GM18951 (cell line): ENCODE measurements around the gene SPACA5B.
"Not testable (repeated sequence)": the region's sequence is repeated elsewhere in the genome, so short reads cannot be mapped to it uniquely, and the experiment has no call there.

Experiments
- POLR2A ChIP-seq: IDR thresholded peaks from 4 replicates; pipeline ENCODE4 v1.6.1; 2011; ENCODE audit warnings: mild to moderate bottlenecking; ENCODE audit not compliant: insufficient read length, insufficient read depth; ENCODE audit errors: extremely low read depth
- in situ Hi-C: fragments of 300-500 bp; cut with MboI; formaldehyde crosslinking; loops from one replicate; pipeline ENCODE4 v1.12.0; 2022; ENCODE audit warnings: low sequenced_read_pairs, mixed read lengths, inconsistent platforms; ENCODE audit not compliant: unreplicated experiment

Gene SPACA5B

GRCh38 chrX:48130326-48130725, at the start of gene SPACA5B:
SPACA5B (plus strand) TSS chrX:48130626; CDS start chrX:48130688, 62 bp downstream.
- in situ Hi-C loops: not testable (repeated sequence)

DNA sequence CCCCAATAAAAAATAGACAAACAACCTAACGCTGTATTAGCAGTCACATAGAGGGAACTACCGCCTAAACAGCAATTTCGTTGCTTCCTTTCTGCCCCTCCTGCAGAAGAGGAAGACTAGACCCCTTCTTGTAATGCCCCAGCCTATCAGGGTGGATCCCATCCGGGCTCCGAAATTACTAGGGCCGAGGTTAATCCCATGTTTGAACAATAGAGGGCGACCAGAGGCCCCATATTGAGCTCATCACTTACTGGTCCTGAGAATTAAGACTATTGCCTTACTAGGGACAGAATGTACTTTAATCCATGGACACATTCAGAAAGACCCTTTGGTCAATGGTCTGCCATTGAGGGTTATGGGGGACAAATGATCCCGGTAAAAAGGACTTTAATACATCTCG, 47.2 kb upstream of the SPACA5B start:
- in situ Hi-C loops: no loop called here

GRCh38 chrX:48083706-48084105, 46.7 kb upstream of the SPACA5B start:
- TF ChIP-seq POLR2A: no peak

More for the DNA sequence above, 47.2 kb upstream of the SPACA5B start:
- no peak for TF ChIP-seq POLR2A

DNA sequence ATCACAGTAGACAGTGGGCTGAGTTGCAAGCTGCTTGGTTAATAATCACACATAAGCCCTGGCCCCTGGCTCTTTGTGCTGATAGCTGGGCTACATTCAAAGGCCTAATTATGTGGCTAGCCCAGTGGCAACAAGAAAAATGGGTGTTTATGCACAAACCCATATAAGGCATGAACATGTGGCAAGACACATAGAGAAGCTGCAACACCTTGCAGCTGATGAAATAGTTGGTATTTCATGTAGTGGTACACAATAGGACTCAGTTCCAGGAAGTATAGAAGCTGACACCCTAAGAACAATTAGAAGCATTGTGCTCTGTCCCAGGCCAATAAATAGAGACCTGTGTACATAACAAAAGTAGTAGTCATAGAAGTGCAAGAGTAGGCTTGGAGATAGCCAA, 44.3 kb upstream of the SPACA5B start:
- TF ChIP-seq POLR2A: no peak
- in situ Hi-C loops: no loop called here

More at GRCh38 chrX:48083706-48084105, 46.7 kb upstream of the SPACA5B start:
- in situ Hi-C loops: no loop called here

GRCh38 chrX:48090123-48090522, 40.3 kb upstream of the SPACA5B start:
- in situ Hi-C loops: no loop called here

GRCh38 chrX:48092558-48092957, 37.9 kb upstream of the SPACA5B start:
- in situ Hi-C loops: not testable (repeated sequence)

More at GRCh38 chrX:48090123-48090522, 40.3 kb upstream of the SPACA5B start:
- TF ChIP-seq POLR2A: no peak

DNA sequence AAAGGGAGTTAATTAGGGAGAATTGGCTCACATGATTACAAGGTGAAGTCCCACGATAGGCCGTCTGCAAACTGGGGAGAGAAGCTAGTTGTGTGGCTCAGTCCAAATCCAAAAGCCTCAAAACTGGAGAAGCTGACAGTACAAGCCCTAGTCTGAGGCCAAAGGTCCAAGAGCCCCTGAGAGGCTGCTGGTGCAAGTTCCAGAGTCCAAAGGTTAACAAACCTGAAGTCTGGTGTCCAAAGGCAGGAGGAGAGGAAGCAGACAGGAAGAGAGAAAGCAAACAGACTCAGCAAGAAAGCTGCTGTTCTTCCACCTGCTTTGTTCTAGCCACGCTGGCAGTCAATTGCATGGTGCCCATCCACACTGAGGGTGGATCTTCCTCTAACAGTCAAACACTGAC, 29.0 kb upstream of the SPACA5B start:
- in situ Hi-C loops: no loop called here
- TF ChIP-seq POLR2A: no peak

DNA sequence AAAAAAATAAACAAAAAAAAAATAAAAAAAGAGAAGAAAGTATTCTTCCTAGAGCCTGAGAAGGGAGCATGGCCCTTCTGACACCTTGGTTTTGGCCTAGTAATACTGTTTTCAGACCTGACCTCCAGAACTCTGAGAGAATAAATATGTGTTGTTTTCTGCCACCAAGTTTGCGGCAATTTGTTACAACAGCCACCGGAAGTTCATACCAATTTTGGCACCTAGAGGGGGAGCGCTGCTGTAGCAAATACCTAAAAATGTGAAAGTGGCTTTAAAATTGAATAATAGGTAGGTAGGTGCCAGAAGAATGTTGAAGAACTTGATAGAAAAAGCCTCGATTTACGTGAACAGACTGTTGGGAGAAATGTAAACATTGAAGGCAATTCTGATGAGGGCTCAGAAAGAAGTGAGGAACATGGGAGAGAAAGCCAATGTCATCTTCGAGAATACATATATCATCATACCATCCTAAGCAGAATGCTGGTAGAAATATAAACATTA, 27.5 kb upstream of the SPACA5B start:
- in situ Hi-C loops: no loop called here
- TF ChIP-seq POLR2A: no peak

GRCh38 chrX:48107717-48108116, 22.7 kb upstream of the SPACA5B start:
- TF ChIP-seq POLR2A: no peak

GRCh38 chrX:48125286-48125685, 5.1 kb upstream of the SPACA5B start:
- in situ Hi-C loops: not testable (repeated sequence)

More at GRCh38 chrX:48107717-48108116, 22.7 kb upstream of the SPACA5B start:
- in situ Hi-C loops: no loop called here

- in situ Hi-C loops: not testable (repeated sequence)
These were observed 1.9 kb downstream of the SPACA5B start for GRCh38 chrX:48132308-48132844.

DNA sequence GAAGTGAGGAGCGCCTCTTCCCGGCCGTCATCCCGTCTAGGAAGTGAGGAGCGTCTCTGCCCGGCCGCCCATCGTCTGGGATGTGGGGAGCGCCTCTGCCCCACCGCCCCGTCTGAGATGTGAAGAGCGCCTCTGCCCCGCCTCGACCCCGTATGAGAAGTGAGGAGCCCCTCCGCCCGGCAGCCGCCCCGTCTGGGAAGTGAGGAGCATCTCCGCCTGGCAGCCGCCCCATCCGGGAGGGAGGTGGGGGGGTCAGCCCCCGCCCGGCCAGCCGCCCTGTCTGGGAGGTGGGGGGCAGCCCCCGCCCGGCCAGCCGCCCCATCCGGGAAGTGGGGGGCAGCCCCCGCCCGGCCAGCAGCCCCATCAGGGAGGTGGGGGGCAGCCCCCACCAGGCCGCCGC, 8.7 kb downstream of the SPACA5B start:
- in situ Hi-C loops: not testable (repeated sequence)

DNA sequence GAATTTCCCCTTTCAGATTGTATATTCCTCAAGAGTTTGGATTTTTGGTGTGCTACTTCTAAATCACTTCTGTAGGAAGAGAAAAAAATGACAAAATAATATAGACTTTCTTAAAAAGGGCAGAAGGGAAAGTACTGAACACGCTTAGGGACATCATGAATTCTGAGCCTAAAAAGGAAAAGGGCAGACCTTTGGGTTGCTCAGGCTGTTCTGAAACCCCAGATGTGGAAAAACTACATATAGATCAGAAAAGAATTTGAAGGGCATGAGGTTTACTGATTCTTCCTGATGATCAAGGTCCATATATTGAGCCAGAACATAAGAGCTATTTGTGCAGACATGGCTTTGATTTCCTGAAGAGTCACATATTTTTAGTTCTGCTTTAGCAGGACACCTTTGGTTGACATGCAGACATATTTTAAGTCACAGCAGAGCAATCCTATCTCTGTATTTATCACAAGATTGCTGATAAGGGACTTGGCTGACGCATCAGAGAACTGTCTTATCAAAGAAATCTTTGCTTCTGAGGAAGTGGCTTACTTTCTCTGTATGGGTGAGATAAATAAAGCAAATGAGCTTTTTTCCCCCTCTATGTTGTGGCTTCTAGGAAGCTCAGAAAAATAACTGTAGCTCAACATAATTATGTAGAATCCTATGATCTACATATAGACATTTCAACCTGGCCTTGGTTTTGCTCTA, 11.5 kb downstream of the SPACA5B start:
- in situ Hi-C loops: not testable (repeated sequence)

GRCh38 chrX:48142697-48143096, 12.3 kb downstream of the SPACA5B start:
- in situ Hi-C loops: not testable (repeated sequence)

DNA sequence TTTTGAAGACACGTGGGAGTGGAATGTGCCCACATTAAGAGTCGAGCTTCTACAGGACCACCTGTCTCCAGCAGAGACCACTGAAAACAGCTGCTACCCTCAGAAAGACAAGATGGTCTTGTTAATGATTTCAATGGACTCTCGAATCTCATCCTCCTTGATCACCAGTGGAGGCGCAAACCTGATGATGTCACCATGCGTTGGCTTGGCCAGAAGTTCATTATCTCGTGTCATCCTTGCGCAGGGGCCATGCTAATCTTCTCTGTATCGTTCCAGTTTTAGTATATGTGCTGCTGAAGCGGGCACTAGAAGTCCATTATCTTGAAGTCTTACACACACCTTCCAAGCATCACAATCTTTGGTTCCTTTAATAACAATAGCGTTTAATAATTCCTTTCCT, 23.3 kb downstream of the SPACA5B start:
- TF ChIP-seq POLR2A: no peak
- in situ Hi-C loops: no loop called here
